NCI-H1436 (cell line): ENCODE measurements around the gene TREML4.
A peak's percentile ranks its signal among the peaks of the same experiment; 100 is the strongest.

Source experiments
- DNase-seq: peaks from one replicate; lab custom pipeline; 2025; lab: John Stamatoyannopoulos, UW

Gene TREML4

GRCh38 chr6:41286544-41287346 lies 58.6 kb downstream of the TREML4 start, which contains the start of gene TREM1:
Gene TREM1, minus strand, starts transcription at chr6:41286682. Its CDS starts 27 bp downstream, at chr6:41286655.
- no peak for DNase-seq

- DNase-seq, result peak; percentile 94
Observed at GRCh38 chr6:41288030-41288753, 60.0 kb downstream of the TREML4 start.
